ENCODE measurements around the gene EIF3K. TPM values are rescaled to one million over a fixed set of nuclear protein-coding genes. Genes with fewer than 3 reads are reported as not detected.
A peak's percentile ranks its signal among the peaks of the same experiment; 100 is the strongest.

EIF3K gene
- total and polyA plus RNA-seq, 2 of the 13 experiments (the other 11 are each of a cell fraction or from before 2014, with no cell fraction given): 179 to 258 TPM

DNA sequence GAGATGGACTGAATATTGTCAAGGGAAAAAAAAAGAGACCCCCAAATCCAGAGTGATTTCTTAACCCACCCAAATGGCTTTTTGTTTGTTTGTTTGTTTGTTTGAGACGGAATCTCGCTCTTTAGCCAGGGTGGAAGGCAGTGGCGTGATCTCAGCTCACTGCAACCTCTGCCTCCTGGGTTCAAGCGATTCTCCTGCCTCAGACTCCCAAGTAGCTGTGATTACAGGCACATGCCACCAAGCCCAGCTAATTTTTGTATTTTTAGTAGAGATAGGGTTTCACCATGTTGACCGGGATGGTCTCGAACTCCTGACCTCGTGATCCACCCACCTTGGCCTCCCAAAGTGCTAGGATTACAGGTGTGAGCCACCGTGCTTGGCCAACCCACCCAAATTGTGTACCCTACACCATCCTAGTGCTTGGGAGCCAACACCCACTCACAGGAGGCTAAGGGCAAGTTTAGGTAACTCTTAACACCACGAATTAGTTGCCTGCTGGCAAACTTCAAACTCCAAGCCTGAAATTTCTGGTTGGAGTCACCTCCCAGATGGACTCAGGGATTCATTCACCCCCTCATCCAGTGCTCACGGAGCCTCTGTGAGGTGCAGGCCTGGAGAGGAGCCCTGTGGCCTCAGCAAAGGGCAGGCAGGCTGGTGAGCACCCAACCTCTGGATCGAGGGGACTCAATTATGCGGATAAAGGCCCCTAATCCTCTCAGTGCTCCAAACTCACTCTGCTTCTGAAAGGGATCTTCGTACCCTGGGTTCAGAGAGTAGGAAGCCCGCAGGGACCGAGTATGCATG lies 66.1 kb downstream of the EIF3K start (continued):
- TF ChIP-seq TEAD2 (CRISPR knock-in tag; IDR thresholded peaks at IDR 0.05) (no peak), RBAK (CRISPR knock-in tag; IDR thresholded peaks at IDR 0.05) (no peak), DPF2 (CRISPR knock-in tag; IDR thresholded peaks at IDR 0.05; ENCODE audit: borderline replicate concordance, low read depth) (no peak), KLF13 (CRISPR knock-in tag; IDR thresholded peaks at IDR 0.05) (no peak), ZNF841 (CRISPR knock-in tag; IDR thresholded peaks at IDR 0.05; ENCODE audit: borderline replicate concordance) (no peak), TGIF2 (CRISPR knock-in tag; IDR thresholded peaks at IDR 0.05) (no peak), ZSCAN9 (CRISPR knock-in tag; IDR thresholded peaks at IDR 0.05; ENCODE audit: borderline replicate concordance) (no peak), SALL1 (CRISPR knock-in tag; IDR thresholded peaks at IDR 0.05) (no peak), PAX8 (CRISPR knock-in tag; IDR thresholded peaks at IDR 0.05; ENCODE audit: borderline replicate concordance) (no peak), PCBP2 (optimal IDR thresholded peaks at IDR 0.05; ENCODE audit: low read depth, low read length, poor library complexity, severe bottlenecking) (no peak), DRAP1 (CRISPR knock-in tag; IDR thresholded peaks at IDR 0.05) (no peak), ZNF317 (CRISPR knock-in tag; IDR thresholded peaks at IDR 0.05) (no peak), ARID3A (IDR thresholded peaks at IDR 0.05; ENCODE audit: low read depth, low read length) (no peak), HNF4A (CRISPR knock-in tag; IDR thresholded peaks at IDR 0.05) (peak; percentile 54), FOXJ3 (CRISPR knock-in tag; IDR thresholded peaks at IDR 0.05; ENCODE audit: borderline replicate concordance) (0 out of 2 replicates have a peak, but pooled peaks have one; percentile 9)
- TF ChIP-seq, protein P1, sequence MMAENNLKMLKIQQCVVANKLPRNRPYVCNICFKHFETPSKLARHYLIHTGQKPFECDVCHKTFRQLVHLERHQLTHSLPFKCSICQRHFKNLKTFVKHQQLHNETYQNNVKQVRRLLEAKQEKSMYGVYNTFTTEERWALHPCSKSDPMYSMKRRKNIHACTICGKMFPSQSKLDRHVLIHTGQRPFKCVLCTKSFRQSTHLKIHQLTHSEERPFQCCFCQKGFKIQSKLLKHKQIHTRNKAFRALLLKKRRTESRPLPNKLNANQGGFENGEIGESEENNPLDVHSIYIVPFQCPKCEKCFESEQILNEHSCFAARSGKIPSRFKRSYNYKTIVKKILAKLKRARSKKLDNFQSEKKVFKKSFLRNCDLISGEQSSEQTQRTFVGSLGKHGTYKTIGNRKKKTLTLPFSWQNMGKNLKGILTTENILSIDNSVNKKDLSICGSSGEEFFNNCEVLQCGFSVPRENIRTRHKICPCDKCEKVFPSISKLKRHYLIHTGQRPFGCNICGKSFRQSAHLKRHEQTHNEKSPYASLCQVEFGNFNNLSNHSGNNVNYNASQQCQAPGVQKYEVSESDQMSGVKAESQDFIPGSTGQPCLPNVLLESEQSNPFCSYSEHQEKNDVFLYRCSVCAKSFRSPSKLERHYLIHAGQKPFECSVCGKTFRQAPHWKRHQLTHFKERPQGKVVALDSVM (CRISPR knock-in tag; IDR thresholded peaks at IDR 0.05): no peak
- TF ChIP-seq, protein P2, sequence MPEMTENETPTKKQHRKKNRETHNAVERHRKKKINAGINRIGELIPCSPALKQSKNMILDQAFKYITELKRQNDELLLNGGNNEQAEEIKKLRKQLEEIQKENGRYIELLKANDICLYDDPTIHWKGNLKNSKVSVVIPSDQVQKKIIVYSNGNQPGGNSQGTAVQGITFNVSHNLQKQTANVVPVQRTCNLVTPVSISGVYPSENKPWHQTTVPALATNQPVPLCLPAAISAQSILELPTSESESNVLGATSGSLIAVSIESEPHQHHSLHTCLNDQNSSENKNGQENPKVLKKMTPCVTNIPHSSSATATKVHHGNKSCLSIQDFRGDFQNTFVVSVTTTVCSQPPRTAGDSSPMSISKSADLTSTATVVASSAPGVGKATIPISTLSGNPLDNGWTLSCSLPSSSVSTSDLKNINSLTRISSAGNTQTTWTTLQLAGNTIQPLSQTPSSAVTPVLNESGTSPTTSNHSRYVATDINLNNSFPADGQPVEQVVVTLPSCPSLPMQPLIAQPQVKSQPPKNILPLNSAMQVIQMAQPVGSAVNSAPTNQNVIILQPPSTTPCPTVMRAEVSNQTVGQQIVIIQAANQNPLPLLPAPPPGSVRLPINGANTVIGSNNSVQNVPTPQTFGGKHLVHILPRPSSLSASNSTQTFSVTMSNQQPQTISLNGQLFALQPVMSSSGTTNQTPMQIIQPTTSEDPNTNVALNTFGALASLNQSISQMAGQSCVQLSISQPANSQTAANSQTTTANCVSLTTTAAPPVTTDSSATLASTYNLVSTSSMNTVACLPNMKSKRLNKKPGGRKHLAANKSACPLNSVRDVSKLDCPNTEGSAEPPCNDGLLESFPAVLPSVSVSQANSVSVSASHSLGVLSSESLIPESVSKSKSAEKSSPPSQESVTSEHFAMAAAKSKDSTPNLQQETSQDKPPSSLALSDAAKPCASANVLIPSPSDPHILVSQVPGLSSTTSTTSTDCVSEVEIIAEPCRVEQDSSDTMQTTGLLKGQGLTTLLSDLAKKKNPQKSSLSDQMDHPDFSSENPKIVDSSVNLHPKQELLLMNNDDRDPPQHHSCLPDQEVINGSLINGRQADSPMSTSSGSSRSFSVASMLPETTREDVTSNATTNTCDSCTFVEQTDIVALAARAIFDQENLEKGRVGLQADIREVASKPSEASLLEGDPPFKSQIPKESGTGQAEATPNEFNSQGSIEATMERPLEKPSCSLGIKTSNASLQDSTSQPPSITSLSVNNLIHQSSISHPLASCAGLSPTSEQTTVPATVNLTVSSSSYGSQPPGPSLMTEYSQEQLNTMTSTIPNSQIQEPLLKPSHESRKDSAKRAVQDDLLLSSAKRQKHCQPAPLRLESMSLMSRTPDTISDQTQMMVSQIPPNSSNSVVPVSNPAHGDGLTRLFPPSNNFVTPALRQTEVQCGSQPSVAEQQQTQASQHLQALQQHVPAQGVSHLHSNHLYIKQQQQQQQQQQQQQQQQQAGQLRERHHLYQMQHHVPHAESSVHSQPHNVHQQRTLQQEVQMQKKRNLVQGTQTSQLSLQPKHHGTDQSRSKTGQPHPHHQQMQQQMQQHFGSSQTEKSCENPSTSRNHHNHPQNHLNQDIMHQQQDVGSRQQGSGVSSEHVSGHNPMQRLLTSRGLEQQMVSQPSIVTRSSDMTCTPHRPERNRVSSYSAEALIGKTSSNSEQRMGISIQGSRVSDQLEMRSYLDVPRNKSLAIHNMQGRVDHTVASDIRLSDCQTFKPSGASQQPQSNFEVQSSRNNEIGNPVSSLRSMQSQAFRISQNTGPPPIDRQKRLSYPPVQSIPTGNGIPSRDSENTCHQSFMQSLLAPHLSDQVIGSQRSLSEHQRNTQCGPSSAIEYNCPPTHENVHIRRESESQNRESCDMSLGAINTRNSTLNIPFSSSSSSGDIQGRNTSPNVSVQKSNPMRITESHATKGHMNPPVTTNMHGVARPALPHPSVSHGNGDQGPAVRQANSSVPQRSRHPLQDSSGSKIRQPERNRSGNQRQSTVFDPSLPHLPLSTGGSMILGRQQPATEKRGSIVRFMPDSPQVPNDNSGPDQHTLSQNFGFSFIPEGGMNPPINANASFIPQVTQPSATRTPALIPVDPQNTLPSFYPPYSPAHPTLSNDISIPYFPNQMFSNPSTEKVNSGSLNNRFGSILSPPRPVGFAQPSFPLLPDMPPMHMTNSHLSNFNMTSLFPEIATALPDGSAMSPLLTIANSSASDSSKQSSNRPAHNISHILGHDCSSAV (CRISPR knock-in tag; IDR thresholded peaks at IDR 0.05; ENCODE audit: borderline replicate concordance): no peak

All from HepG2 (cell line).